Measurements from ENCODE around the gene RELL1.

RELL1 gene

GRCh38 chr4:37588150-37588549 is 98.0 kb downstream of the RELL1 start:
- no peak overlapping the region for H3K4me3 ChIP-seq (ENCODE audit: insufficient read depth, low read depth, low read length)
- H3K36me3 ChIP-seq (ENCODE audit: control insufficient read depth, insufficient read depth, low read length): no peaks in the 10 kb centered on the region
- H3K27ac ChIP-seq (ENCODE audit: insufficient read depth, low read depth, low read length, poor library complexity, severe bottlenecking): no peak overlapping the region
- H3K27me3 ChIP-seq (ENCODE audit: control insufficient read depth, insufficient read depth, low read length, poor library complexity, severe bottlenecking): no peaks in the 10 kb centered on the region
- H3K4me1 ChIP-seq (ENCODE audit: control insufficient read depth, insufficient read depth, low read length): peaks cover 7% of the 10 kb centered on the region
- WGBS, 2 experiments: 89 to 94% methylated on average over 9 of the region's 9 CpGs
- no peaks in the 10 kb centered on the region for H3K9me3 ChIP-seq (ENCODE audit: control insufficient read depth, low read length)

DNA sequence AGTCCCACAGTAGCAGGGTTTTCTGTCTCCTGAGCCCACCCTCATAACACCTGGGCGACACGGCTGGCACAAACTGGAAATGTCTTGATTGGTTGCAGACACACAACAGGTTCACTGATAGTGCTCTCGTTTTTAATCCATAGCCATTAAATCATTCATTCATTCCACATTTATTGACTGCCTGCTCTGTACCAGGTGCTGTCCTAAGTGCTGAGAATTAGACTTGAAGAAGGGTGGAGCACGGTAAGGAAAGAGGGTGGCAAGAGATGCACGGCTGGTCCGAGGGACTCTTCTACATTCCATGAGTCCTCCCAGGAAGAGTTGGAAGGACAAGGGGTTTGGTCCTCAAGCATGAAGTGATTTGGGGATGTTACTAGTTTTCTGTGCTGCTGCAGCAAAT is 100.0 kb downstream of the RELL1 start:
- Histone ChIP-seq H3K4me1 (ENCODE audit: control insufficient read depth, insufficient read depth, low read length) (peaks cover 7% of the 10 kb centered on the region), H3K9me3 (ENCODE audit: control insufficient read depth, low read length) (no peaks in the 10 kb centered on the region), H3K4me3 (ENCODE audit: insufficient read depth, low read depth, low read length) (no peak overlapping the region), H3K36me3 (ENCODE audit: control insufficient read depth, insufficient read depth, low read length) (no peaks in the 10 kb centered on the region), H3K27ac (ENCODE audit: insufficient read depth, low read depth, low read length, poor library complexity, severe bottlenecking) (no peak overlapping the region), H3K27me3 (ENCODE audit: control insufficient read depth, insufficient read depth, low read length, poor library complexity, severe bottlenecking) (no peaks in the 10 kb centered on the region)
- WGBS, 2 experiments: 55 to 57% methylated on average over 5 of the region's 6 CpGs

DNA sequence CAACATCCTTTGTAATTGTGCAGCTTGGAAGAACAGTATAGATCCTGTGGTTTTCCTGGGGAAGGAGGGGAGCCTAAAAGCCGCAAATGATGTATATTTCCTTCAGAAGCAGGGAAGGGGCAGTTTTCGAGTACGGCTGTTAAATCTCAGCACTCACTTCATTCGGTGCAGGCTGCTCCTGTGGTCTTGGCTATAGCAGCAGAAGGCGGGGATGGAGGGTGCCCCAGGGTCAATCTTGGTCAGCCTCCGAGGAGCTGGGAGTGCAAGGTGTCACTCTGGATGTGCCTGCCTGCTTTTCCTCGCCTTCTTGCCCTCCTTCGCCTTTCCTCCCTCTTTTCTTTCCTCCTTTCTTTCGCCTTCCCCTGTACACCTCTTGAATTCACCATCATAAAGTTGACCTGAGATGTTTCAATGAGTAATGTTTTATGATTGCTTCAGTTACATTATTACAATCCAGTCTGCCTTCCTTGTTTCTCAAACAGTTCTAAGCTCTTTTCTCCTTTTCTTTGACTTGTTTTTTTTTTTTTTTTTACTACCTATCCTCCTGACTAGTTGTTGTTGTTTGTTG is 101.6 kb downstream of the RELL1 start:
- H3K27me3 ChIP-seq (ENCODE audit: control insufficient read depth, insufficient read depth, low read length, poor library complexity, severe bottlenecking): no peaks in the 10 kb centered on the region

DNA sequence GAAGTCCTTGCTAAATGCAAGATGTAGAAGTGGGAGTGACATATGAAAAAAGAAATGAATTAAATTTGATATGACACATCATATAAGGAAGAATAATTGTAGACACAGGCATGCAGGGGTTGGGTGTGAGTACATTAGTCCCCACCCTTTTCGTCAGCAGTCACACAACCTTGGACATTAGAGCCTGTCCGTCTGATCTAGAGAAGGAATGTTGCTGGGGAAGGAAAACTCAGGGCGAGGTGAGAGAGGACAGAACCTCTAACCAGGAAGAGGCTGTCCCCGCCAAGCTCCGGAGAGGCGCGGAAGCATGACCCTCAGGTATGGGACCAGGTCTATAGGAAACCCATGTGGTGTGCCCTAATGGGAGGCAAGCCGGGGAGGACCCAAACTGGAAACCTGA is 102.1 kb downstream of the RELL1 start:
- WGBS, 2 experiments: 95 to 96% methylated on average over 8 of the region's 8 CpGs
- H3K4me1 ChIP-seq (ENCODE audit: control insufficient read depth, insufficient read depth, low read length): no peaks in the 10 kb centered on the region
- no peak overlapping the region for H3K27ac ChIP-seq (ENCODE audit: insufficient read depth, low read depth, low read length, poor library complexity, severe bottlenecking)

More for the DNA sequence above, 101.6 kb downstream of the RELL1 start:
- Histone ChIP-seq H3K36me3 (ENCODE audit: control insufficient read depth, insufficient read depth, low read length) (no peaks in the 10 kb centered on the region), H3K4me1 (ENCODE audit: control insufficient read depth, insufficient read depth, low read length) (no peaks in the 10 kb centered on the region), H3K4me3 (ENCODE audit: insufficient read depth, low read depth, low read length) (no peak overlapping the region), H3K27ac (ENCODE audit: insufficient read depth, low read depth, low read length, poor library complexity, severe bottlenecking) (no peak overlapping the region), H3K9me3 (ENCODE audit: control insufficient read depth, low read length) (no peaks in the 10 kb centered on the region)
- WGBS, 2 experiments: 86 to 89% methylated on average over 8 of the region's 9 CpGs

GRCh38 chr4:37573566-37573965 is 112.6 kb downstream of the RELL1 start:
- Histone ChIP-seq H3K9me3 (ENCODE audit: control insufficient read depth, low read length) (no peaks in the 10 kb centered on the region), H3K36me3 (ENCODE audit: control insufficient read depth, insufficient read depth, low read length) (no peaks in the 10 kb centered on the region), H3K4me3 (ENCODE audit: insufficient read depth, low read depth, low read length) (no peak overlapping the region), H3K27me3 (ENCODE audit: control insufficient read depth, insufficient read depth, low read length, poor library complexity, severe bottlenecking) (no peaks in the 10 kb centered on the region), H3K27ac (ENCODE audit: insufficient read depth, low read depth, low read length, poor library complexity, severe bottlenecking) (no peak overlapping the region), H3K4me1 (ENCODE audit: control insufficient read depth, insufficient read depth, low read length) (no peaks in the 10 kb centered on the region)

More for the DNA sequence above, 102.1 kb downstream of the RELL1 start:
- Histone ChIP-seq H3K9me3 (ENCODE audit: control insufficient read depth, low read length) (no peaks in the 10 kb centered on the region), H3K36me3 (ENCODE audit: control insufficient read depth, insufficient read depth, low read length) (no peaks in the 10 kb centered on the region), H3K4me3 (ENCODE audit: insufficient read depth, low read depth, low read length) (no peak overlapping the region), H3K27me3 (ENCODE audit: control insufficient read depth, insufficient read depth, low read length, poor library complexity, severe bottlenecking) (no peaks in the 10 kb centered on the region)

- no peaks in the 10 kb centered on the region for H3K4me1 ChIP-seq (ENCODE audit: control insufficient read depth, insufficient read depth, low read length)
- no peaks in the 10 kb centered on the region for H3K27me3 ChIP-seq (ENCODE audit: control insufficient read depth, insufficient read depth, low read length, poor library complexity, severe bottlenecking)
- H3K36me3 ChIP-seq (ENCODE audit: control insufficient read depth, insufficient read depth, low read length): no peaks in the 10 kb centered on the region
- no peaks in the 10 kb centered on the region for H3K9me3 ChIP-seq (ENCODE audit: control insufficient read depth, low read length)
- no peak overlapping the region for H3K4me3 ChIP-seq (ENCODE audit: insufficient read depth, low read depth, low read length)
- no peak overlapping the region for H3K27ac ChIP-seq (ENCODE audit: insufficient read depth, low read depth, low read length, poor library complexity, severe bottlenecking)
- WGBS, 2 experiments: 65 to 73% methylated on average over 7 of the region's 7 CpGs
Measured at GRCh38 chr4:37568489-37568888, 117.7 kb downstream of the RELL1 start.

- no peaks in the 10 kb centered on the region for H3K4me1 ChIP-seq (ENCODE audit: control insufficient read depth, insufficient read depth, low read length)
- no peaks in the 10 kb centered on the region for H3K27me3 ChIP-seq (ENCODE audit: control insufficient read depth, insufficient read depth, low read length, poor library complexity, severe bottlenecking)
- no peak overlapping the region for H3K4me3 ChIP-seq (ENCODE audit: insufficient read depth, low read depth, low read length)
- no peaks in the 10 kb centered on the region for H3K9me3 ChIP-seq (ENCODE audit: control insufficient read depth, low read length)
- H3K27ac ChIP-seq (ENCODE audit: insufficient read depth, low read depth, low read length, poor library complexity, severe bottlenecking): no peak overlapping the region
- no peaks in the 10 kb centered on the region for H3K36me3 ChIP-seq (ENCODE audit: control insufficient read depth, insufficient read depth, low read length)
- WGBS, 2 experiments: 81 to 89% methylated on average over 2 of the region's 2 CpGs
Measured at GRCh38 chr4:37567836-37568235, 118.3 kb downstream of the RELL1 start.

DNA sequence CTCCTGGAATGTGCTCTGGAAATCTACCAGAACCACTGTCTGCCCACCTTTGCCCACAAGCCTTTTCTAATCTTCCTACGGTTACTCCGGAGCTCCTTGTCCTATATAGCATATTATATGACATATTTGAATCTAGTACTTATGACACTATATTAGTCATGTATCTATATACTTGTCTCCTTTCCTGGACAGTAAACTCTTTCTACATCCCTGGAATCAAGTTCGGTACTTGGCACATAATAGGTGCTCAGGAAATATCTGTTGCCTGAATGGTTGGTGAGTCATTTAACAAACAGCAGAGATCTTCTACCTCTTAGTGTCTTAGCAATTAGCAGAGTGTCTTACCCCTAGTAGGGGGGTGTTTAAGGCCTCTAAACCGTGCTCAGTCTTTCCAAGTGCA is 123.6 kb downstream of the RELL1 start:
- Histone ChIP-seq H3K36me3 (ENCODE audit: control insufficient read depth, insufficient read depth, low read length) (no peaks in the 10 kb centered on the region), H3K27me3 (ENCODE audit: control insufficient read depth, insufficient read depth, low read length, poor library complexity, severe bottlenecking) (no peaks in the 10 kb centered on the region), H3K4me1 (ENCODE audit: control insufficient read depth, insufficient read depth, low read length) (no peaks in the 10 kb centered on the region), H3K9me3 (ENCODE audit: control insufficient read depth, low read length) (no peaks in the 10 kb centered on the region), H3K27ac (ENCODE audit: insufficient read depth, low read depth, low read length, poor library complexity, severe bottlenecking) (no peak overlapping the region), H3K4me3 (ENCODE audit: insufficient read depth, low read depth, low read length) (no peak overlapping the region)
- WGBS, 2 experiments: 95% methylated on average over 2 to 4 of the region's 4 CpGs

GRCh38 chr4:37561803-37562207 is 124.4 kb downstream of the RELL1 start:
- H3K27ac ChIP-seq (ENCODE audit: insufficient read depth, low read depth, low read length, poor library complexity, severe bottlenecking): no peak overlapping the region
- WGBS, 2 experiments: 71 to 84% methylated on average over 1 of the region's 1 CpG
- H3K4me1 ChIP-seq (ENCODE audit: control insufficient read depth, insufficient read depth, low read length): no peaks in the 10 kb centered on the region
- H3K4me3 ChIP-seq (ENCODE audit: insufficient read depth, low read depth, low read length): no peak overlapping the region
- no peaks in the 10 kb centered on the region for H3K9me3 ChIP-seq (ENCODE audit: control insufficient read depth, low read length)
- H3K36me3 ChIP-seq (ENCODE audit: control insufficient read depth, insufficient read depth, low read length): no peaks in the 10 kb centered on the region
- H3K27me3 ChIP-seq (ENCODE audit: control insufficient read depth, insufficient read depth, low read length, poor library complexity, severe bottlenecking): no peaks in the 10 kb centered on the region

DNA sequence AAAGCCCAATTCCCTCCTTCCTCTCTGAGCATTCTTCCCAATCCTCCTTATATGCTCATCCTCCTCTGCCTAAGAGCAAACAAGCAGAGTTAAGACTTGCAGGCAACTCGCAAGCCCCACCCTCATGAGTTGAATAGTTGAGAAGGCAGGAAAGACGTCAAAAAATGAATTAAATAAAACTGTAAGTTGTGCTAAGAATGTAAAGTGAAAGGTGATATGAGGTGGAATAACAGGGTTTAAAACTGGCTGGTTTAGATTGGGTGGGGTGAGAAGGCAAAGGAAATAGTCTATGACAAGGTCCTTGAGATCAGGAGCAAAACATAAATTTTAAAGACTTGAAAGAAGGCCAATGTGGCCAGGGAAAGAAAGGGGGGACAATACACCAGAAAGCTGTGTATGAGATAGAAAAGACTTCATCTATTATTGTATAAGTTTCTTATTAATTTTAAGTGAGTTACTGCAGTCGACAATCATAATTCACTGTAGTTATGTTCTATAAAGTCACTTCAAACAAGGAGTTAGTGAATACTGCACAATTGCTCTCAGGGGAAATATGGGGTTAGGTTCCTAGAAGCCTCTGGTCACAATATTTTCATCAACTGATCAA is 124.9 kb downstream of the RELL1 start:
- Histone ChIP-seq H3K9me3 (ENCODE audit: control insufficient read depth, low read length) (no peaks in the 10 kb centered on the region), H3K4me1 (ENCODE audit: control insufficient read depth, insufficient read depth, low read length) (no peaks in the 10 kb centered on the region), H3K27me3 (ENCODE audit: control insufficient read depth, insufficient read depth, low read length, poor library complexity, severe bottlenecking) (no peaks in the 10 kb centered on the region), H3K36me3 (ENCODE audit: control insufficient read depth, insufficient read depth, low read length) (no peaks in the 10 kb centered on the region), H3K4me3 (ENCODE audit: insufficient read depth, low read depth, low read length) (no peak overlapping the region), H3K27ac (ENCODE audit: insufficient read depth, low read depth, low read length, poor library complexity, severe bottlenecking) (no peak overlapping the region)
- 45 to 64% methylated on average over 2 to 3 of the region's 3 CpGs for WGBS, 2 experiments

Measured in ectodermal cell (in vitro differentiated cells).